Activated CD4-positive, alpha-beta T cell treated with anti-CD3 and anti-CD28 coated beads for 36 hours (primary cell): ENCODE measurements around the gene CEP41. TPM values are rescaled to one million over a fixed set of nuclear protein-coding genes. Genes with fewer than 3 reads are reported as not detected.

Source experiments
- ATAC-seq: fragments of 200-7000 bp; cut with Tn5 transposase; one replicate; pipeline ENCODE4 v1.10.0; 2021; ENCODE audit warnings: mild to moderate bottlenecking, moderate library complexity
- CTCF ChIA-PET: fragments of 350-600 bp; sonication (Branson Sonifier 250); formaldehyde crosslinking; loops from one replicate; lab custom pipeline; 2021; ENCODE audit warnings: antibody characterized with exemption; lab: Charles Lee
- POLR2A ChIA-PET: fragments of 350-600 bp; sonication (Branson Sonifier 250); formaldehyde crosslinking; loops from one replicate; lab custom pipeline; 2021; ENCODE audit warnings: antibody characterized with exemption, inconsistent platforms; lab: Charles Lee
- DNase-seq: peaks from one replicate; pipeline ENCODE4 v3.0.0-alpha.2; 2020
- H3K27ac Mint-ChIP-seq: one replicate; pipeline ENCODE4 v1.8.0; 2021; ENCODE audit warnings: mixed read lengths
- H3K27me3 Mint-ChIP-seq: one replicate; pipeline ENCODE4 v1.8.0; 2021; ENCODE audit warnings: mixed read lengths
- H3K36me3 Mint-ChIP-seq: one replicate; pipeline ENCODE4 v1.8.0; 2021; ENCODE audit warnings: low read depth, mixed read lengths
- H3K4me1 Mint-ChIP-seq: one replicate; pipeline ENCODE4 v1.8.0; 2021; ENCODE audit warnings: mixed read lengths
- H3K4me3 Mint-ChIP-seq: one replicate; pipeline ENCODE4 v1.8.0; 2021; ENCODE audit warnings: mild to moderate bottlenecking, moderate library complexity, mixed read lengths
- H3K9me3 Mint-ChIP-seq: one replicate; pipeline ENCODE4 v1.8.0; 2021; ENCODE audit warnings: low read depth, mixed read lengths
- intact Hi-C, 2 experiments: fragments of 100-400 bp; cut with DNase I in 1 of 2; cut with micrococcal nuclease in 1 of 2; formaldehyde crosslinking; loops; one replicate each; pipeline versions ENCODE4 v1.14.2 to v1.15.1; 2022 to 2024; cut with DNase I, micrococcal nuclease
- total RNA-seq, 2 experiments: library from RNA; stranded (reverse); gene quantifications; one replicate each; pipeline ENCODE4 v1.2.3, GENCODE V29; 2021

CEP41 gene
- total RNA-seq, 2 experiments from 2014 or later, result 19.7 to 21.2 TPM

DNA sequence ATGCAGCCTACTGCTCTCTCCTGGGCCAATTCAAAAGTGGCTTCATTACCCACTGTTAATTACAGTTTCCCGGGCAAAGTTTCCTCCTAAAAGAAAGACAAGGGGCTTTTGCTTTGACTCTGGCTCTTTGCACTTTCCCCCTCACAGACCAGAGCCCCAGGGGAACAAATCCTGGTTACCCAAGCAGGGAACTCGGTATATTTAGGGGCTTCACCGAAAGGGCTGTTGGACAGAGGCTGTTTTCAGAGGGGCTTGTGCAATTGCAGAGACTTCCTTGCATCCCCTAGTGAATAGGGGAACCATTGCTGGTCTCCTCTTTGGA is 53.5 kb downstream of the CEP41 start:
- H3K9me3 Mint-ChIP-seq, result no peaks in the 10 kb centered on the region
- no peaks in the 10 kb centered on the region for H3K36me3 Mint-ChIP-seq
- H3K4me3 Mint-ChIP-seq, result no peak overlapping the region
- H3K4me1 Mint-ChIP-seq, result no peaks in the 10 kb centered on the region
- no peak for DNase-seq
- CTCF ChIA-PET, result no interaction called here
- no peak for ATAC-seq
- POLR2A ChIA-PET, result no interaction called here
- no peak overlapping the region for H3K27ac Mint-ChIP-seq
- intact Hi-C loops, result no loop called here
- no peaks in the 10 kb centered on the region for H3K27me3 Mint-ChIP-seq

DNA sequence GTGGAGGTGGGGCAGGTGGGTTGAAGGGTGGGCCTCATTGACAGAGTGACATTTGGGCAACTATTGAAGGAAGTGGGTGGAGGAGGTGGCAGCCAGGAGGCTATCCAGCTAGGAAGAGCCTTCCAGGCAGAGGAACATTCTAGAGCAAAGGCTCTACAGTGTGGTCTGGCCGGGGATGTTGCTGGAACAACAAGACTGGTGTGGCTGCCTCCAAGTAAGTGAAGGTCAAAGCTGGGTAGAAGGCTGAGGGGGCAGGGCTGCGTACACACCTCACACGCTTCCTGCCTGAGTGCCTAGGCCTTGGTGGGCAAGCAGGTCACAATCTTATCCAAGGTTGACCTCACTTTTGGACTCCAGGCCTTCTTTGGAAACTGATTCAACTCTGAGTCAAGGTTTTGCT is 53.9 kb downstream of the CEP41 start:
- intact Hi-C loops, result no loop called here
- Mint-ChIP-seq H3K36me3 (no peaks in the 10 kb centered on the region), H3K4me1 (no peaks in the 10 kb centered on the region), H3K4me3 (no peak overlapping the region), H3K27ac (no peak overlapping the region), H3K27me3 (no peaks in the 10 kb centered on the region), H3K9me3 (no peaks in the 10 kb centered on the region)
- DNase-seq, result no peak
- POLR2A ChIA-PET, result no interaction called here
- no peak for ATAC-seq
- CTCF ChIA-PET, result no interaction called here

GRCh38 chr7:130385600-130386066 is 55.2 kb downstream of the CEP41 start:
- CTCF ChIA-PET, result no interaction called here
- no peak for DNase-seq
- Mint-ChIP-seq H3K27me3 (no peaks in the 10 kb centered on the region), H3K36me3 (no peaks in the 10 kb centered on the region), H3K4me3 (no peak overlapping the region), H3K4me1 (no peaks in the 10 kb centered on the region), H3K27ac (no peak overlapping the region), H3K9me3 (no peaks in the 10 kb centered on the region)
- intact Hi-C loops, result no loop called here
- ATAC-seq, result no peak
- POLR2A ChIA-PET, result interaction anchor here (0.7 kb wide), 1 partner anchor 20 kb away, joined by 4 read pairs; no protein-coding TSS in a partner anchor

DNA sequence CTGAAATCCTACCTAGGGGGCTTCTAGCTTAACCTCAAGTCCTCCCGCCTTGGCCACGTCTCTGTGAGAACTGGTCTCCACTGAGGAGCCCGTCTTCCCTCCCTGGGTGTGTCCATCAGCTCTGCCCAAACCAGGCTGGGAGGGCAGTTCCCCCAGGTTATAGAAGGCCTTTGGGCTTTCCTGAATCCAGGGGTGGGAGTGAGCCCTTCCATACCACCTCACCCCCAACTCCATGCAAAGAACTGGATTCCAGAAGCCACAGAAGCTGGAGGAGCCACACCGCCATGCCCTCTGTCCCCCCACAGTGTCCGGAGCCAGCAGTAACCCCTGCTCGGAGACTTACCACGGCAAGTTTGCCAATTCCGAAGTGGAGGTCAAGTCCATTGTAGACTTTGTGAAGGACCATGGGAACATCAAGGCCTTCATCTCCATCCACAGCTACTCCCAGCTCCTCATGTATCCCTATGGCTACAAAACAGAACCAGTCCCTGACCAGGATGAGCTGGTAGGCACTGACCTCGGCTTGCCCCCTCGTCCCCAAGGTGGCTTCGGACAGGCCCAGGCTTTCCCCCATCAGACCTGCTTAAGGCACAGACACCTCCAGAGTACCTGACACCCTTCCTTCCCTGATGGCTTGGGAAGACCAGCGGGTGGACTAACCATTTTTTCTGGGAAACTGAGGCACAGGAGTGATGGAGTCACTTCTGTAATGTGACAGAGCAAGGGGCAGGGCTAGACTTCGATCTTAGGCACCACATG is 55.8 kb downstream of the CEP41 start:
- H3K27me3 Mint-ChIP-seq, result no peaks in the 10 kb centered on the region
- no peak overlapping the region for H3K27ac Mint-ChIP-seq
- CTCF ChIA-PET, result no interaction called here
- POLR2A ChIA-PET, result interaction anchor here (0.5 to 0.7 kb wide), 2 partner anchors 20 to 102 kb away, joined by 4 to 5 read pairs; no protein-coding TSS in a partner anchor
- no peaks in the 10 kb centered on the region for H3K4me1 Mint-ChIP-seq
- intact Hi-C loops, result no loop called here
- no peaks in the 10 kb centered on the region for H3K9me3 Mint-ChIP-seq
- ATAC-seq (no peak), DNase-seq (no peak)
- H3K36me3 Mint-ChIP-seq, result no peaks in the 10 kb centered on the region
- no peak overlapping the region for H3K4me3 Mint-ChIP-seq

DNA sequence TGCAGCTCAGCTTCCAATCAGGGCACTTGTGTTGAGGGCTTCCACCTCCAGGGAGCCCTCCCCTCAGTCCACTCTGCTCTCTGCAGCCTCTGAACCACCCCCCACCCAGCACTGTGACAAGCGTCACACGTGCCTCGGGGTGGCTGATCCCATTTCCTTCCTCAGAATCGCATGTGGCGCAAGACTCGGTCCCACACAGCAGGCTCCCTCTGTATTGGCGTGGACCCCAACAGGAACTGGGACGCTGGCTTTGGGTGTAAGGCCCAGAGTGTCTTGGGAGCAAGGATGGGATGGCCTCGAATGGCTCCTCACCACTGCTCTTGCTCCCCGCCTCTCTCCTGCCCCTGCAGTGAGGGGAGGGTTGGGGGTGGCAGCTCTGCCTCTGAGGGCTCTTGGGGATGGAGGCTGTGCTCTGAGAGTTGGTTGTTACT is 56.4 kb downstream of the CEP41 start:
- intact Hi-C loops, result no loop called here
- ChIA-PET POLR2A (interaction anchor here (0.5 kb wide), 1 partner anchor 103 kb away, joined by 5 read pairs; no protein-coding TSS in a partner anchor), CTCF (interaction anchor here (0.7 kb wide), 1 partner anchor 90 kb away, joined by 3 read pairs; no protein-coding TSS in a partner anchor)

GRCh38 chr7:130383187-130383980 is 57.4 kb downstream of the CEP41 start:
- no peaks in the 10 kb centered on the region for H3K9me3 Mint-ChIP-seq
- ChIA-PET CTCF (interaction anchor here (0.7 kb wide), 1 partner anchor 91 kb away, joined by 3 read pairs; no protein-coding TSS in a partner anchor), POLR2A (no interaction called here)
- H3K4me1 Mint-ChIP-seq, result no peaks in the 10 kb centered on the region
- intact Hi-C loops, result no loop called here
- ATAC-seq, result no peak
- no peaks in the 10 kb centered on the region for H3K36me3 Mint-ChIP-seq
- H3K27me3 Mint-ChIP-seq, result no peaks in the 10 kb centered on the region
- H3K4me3 Mint-ChIP-seq, result no peak overlapping the region
- DNase-seq, result no peak
- no peak overlapping the region for H3K27ac Mint-ChIP-seq

More for the DNA sequence above, 56.4 kb downstream of the CEP41 start:
- Mint-ChIP-seq H3K27ac (no peak overlapping the region), H3K9me3 (no peaks in the 10 kb centered on the region), H3K4me3 (no peak overlapping the region), H3K27me3 (no peaks in the 10 kb centered on the region), H3K4me1 (no peaks in the 10 kb centered on the region), H3K36me3 (no peaks in the 10 kb centered on the region)
- ATAC-seq, result no peak
- no peak for DNase-seq

GRCh38 chr7:130381468-130382312 is 59.1 kb downstream of the CEP41 start:
- ChIA-PET POLR2A (no interaction called here), CTCF (interaction anchor here (0.6 to 0.7 kb wide), 2 partner anchors 10 to 54 kb away, joined by 3 read pairs; no protein-coding TSS in a partner anchor)
- no peak for DNase-seq
- H3K9me3 Mint-ChIP-seq, result peaks cover under 1% of the 10 kb centered on the region
- no peaks in the 10 kb centered on the region for H3K4me1 Mint-ChIP-seq
- no peaks in the 10 kb centered on the region for H3K27me3 Mint-ChIP-seq
- no peak overlapping the region for H3K4me3 Mint-ChIP-seq
- H3K36me3 Mint-ChIP-seq, result no peaks in the 10 kb centered on the region
- no peak for ATAC-seq
- intact Hi-C loops, result no loop called here
- no peak overlapping the region for H3K27ac Mint-ChIP-seq

DNA sequence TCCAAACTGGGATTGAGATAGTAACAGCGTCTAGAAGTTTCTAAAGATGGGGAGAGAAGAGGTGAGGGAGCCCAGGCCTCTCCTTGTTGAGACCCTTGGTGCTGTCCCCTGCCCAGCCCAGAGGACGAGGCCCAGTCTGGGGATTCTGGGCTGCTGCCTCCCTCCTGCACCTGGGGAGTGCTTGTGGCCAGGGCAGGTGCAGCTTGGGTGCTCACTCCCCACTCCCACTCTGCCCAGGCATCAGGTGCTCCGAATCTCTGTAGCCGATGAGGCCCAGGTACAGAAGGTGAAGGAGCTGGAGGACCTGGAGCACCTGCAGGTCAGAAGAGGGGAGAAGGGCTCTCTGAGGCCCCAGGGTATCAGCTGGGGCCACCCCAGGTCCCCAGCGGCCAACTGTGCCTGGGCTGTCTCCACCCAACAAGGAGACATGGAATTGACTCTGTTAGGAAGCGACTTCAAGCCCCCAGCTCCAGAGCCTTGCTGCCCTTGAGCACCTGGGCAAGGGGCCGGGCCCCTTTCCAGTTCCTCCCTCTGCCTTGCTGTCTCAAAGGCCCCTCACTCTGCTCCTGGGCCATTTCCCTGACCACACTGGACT is 59.9 kb downstream of the CEP41 start:
- Mint-ChIP-seq H3K4me1 (no peaks in the 10 kb centered on the region), H3K9me3 (peaks cover 6% of the 10 kb centered on the region), H3K27me3 (no peaks in the 10 kb centered on the region), H3K4me3 (no peak overlapping the region), H3K36me3 (peaks cover 4% of the 10 kb centered on the region), H3K27ac (no peak overlapping the region)
- ChIA-PET POLR2A (no interaction called here), CTCF (interaction anchor here (0.7 to 1.2 kb wide), 2 partner anchors 9 to 106 kb away, joined by 3 to 4 read pairs; no protein-coding TSS in a partner anchor)
- no peak for ATAC-seq
- no peak for DNase-seq
- intact Hi-C loops, result no loop called here

DNA sequence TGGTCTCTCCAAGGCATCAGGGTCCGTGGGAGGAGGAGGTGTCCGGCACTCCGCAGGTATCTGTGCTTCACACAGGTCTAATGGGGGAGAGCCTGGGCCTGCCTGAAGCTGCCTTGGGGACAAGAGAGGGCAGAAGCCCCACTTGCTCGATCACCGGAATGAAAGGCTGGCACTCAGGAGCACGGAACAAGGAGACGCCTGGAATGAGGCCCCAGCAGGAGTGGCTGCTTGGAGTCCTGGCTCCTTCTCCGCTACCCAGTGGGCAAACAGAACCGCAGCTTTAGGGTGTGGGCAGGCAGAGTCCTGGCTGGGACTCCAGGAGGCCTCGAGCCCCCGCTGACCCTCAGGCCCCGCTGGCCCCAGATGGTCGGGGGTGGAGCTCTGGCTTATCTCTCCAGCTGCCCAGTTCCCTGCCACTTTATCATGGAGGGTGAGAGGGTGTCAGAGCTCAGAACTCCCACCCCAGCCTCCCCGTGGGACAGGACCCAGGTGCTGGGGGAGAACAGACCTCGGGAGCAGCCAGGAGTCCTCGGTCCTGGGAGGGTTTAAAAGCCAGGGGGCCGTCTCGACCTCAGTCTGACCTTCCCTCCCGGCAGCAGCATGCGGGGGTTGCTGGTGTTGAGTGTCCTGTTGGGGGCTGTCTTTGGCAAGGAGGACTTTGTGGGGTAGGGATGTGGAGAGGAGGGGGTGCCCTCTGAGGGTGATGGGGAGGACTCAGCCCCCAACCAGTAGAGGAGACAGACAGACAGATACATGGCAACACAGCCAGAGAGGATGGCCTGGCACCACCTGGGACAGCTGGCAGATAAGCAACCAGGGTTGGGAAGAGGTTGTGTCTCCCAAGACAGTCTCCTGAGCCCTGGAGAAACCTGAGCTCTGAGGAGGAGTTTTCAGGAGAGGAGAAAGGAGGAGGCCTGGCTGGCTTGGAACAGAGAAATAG is 60.6 kb downstream of the CEP41 start, which contains the start of gene CPA1:
Gene CPA1 (plus strand): TSS at position 574 of the 940 bp plus-strand sequence. CDS start 27 bp downstream, at position 601.
- DNase-seq (no peak), ATAC-seq (no peak)
- H3K27ac Mint-ChIP-seq, result no peak within 1 kb of the TSS
- H3K27me3 Mint-ChIP-seq, result no peaks in the 10 kb centered on the region
- H3K4me3 Mint-ChIP-seq, result no peak within 1 kb of the TSS
- intact Hi-C loops, result no loop called here
- peaks cover 4% of the 10 kb centered on the region for H3K36me3 Mint-ChIP-seq
- H3K9me3 Mint-ChIP-seq, result peaks cover 6% of the 10 kb centered on the region
- ChIA-PET POLR2A (no interaction called here), CTCF (interaction anchor here (0.7 to 1.2 kb wide), 2 partner anchors 107 to 139 kb away, joined by 3 to 4 read pairs; no protein-coding TSS in a partner anchor)
- H3K4me1 Mint-ChIP-seq, result no peaks in the 10 kb centered on the region

DNA sequence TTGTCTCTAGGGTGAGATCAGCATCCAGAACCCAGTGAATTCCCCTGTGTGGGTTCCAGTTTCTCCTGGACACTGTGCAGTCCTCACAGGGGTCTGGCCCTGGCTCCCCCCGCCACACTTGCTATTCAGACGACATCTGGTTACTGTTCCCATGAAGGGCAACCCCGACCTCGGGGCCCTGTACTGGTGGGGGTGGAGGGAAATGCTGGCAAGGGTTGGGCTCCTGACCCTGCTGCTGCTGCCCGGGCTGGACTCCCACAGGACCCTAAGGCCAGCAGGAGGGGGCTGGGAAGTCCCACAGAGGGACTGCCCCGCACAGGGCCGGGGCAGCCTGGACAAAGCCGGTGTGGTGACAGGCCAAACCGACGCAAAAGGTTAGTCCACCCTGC is 61.3 kb downstream of the CEP41 start:
- no peaks in the 10 kb centered on the region for H3K27me3 Mint-ChIP-seq
- H3K9me3 Mint-ChIP-seq, result peaks cover 6% of the 10 kb centered on the region
- intact Hi-C loops, result no loop called here
- POLR2A ChIA-PET, result no interaction called here
- peaks cover 4% of the 10 kb centered on the region for H3K36me3 Mint-ChIP-seq
- CTCF ChIA-PET, result interaction anchor here (0.7 kb wide), 1 partner anchor 138 kb away, joined by 3 read pairs; no protein-coding TSS in a partner anchor
- no peaks in the 10 kb centered on the region for H3K4me1 Mint-ChIP-seq
- no peak for ATAC-seq
- no peak for DNase-seq
- no peak overlapping the region for H3K27ac Mint-ChIP-seq
- no peak overlapping the region for H3K4me3 Mint-ChIP-seq
